ENCODE data around the gene LRRC34.

LRRC34 gene

GRCh38 chr3:169842960-169843359 is 30.3 kb upstream of the LRRC34 start:
- no peak for DNase-seq (ENCODE audit: insufficient read length, low spot score)
- peak; percentile 50 for FAIRE-seq
- TF ChIP-seq PAX5 (IDR thresholded peaks at IDR 0.05; ENCODE audit: insufficient read depth, low read length, severe bottlenecking), result no peak

- FAIRE-seq, result peak; percentile 82
- no peak for DNase-seq (ENCODE audit: insufficient read length, low spot score)
- TF ChIP-seq PAX5 (IDR thresholded peaks at IDR 0.05; ENCODE audit: insufficient read depth, low read length, severe bottlenecking) (peak; percentile 56), POLR2AphosphoS5 (IDR thresholded peaks at IDR 0.05; ENCODE audit: low read depth, low read length) (no peak), SPI1 (IDR thresholded peaks at IDR 0.05; ENCODE audit: low read depth, low read length) (no peak), POLR2A (IDR thresholded peaks at IDR 0.05; ENCODE audit: low read depth, low read length) (no peak), POU2F2 (IDR thresholded peaks at IDR 0.05; ENCODE audit: low read depth, low read length) (no peak), TAF1 (IDR thresholded peaks at IDR 0.05; ENCODE audit: low read depth, low read length) (no peak)
Observed at GRCh38 chr3:169841171-169841570, 28.5 kb upstream of the LRRC34 start.

- TF ChIP-seq POLR2A (IDR thresholded peaks at IDR 0.05; ENCODE audit: low read depth, low read length), result no peak
- DNase-seq (ENCODE audit: insufficient read length, low spot score) (no peak), FAIRE-seq (peak; percentile 57)
Observed at GRCh38 chr3:169838511-169839030, 25.9 kb upstream of the LRRC34 start.

GRCh38 chr3:169836942-169837275 is 24.2 kb upstream of the LRRC34 start:
- TF ChIP-seq PAX5 (IDR thresholded peaks at IDR 0.05; ENCODE audit: insufficient read depth, low read length, severe bottlenecking) (no peak), POLR2AphosphoS5 (IDR thresholded peaks at IDR 0.05; ENCODE audit: low read depth, low read length) (no peak), POLR2A (IDR thresholded peaks at IDR 0.05; ENCODE audit: low read depth, low read length) (no peak), POU2F2 (IDR thresholded peaks at IDR 0.05; ENCODE audit: low read depth, low read length) (no peak), TAF1 (IDR thresholded peaks at IDR 0.05; ENCODE audit: low read depth, low read length) (no peak), SPI1 (IDR thresholded peaks at IDR 0.05; ENCODE audit: low read depth, low read length) (no peak)
- DNase-seq (ENCODE audit: insufficient read length, low spot score) (no peak), FAIRE-seq (no peak)

- no peak for TF ChIP-seq PAX5 (IDR thresholded peaks at IDR 0.05; ENCODE audit: insufficient read depth, low read length, severe bottlenecking)
- peak; percentile 92 for TF ChIP-seq SPI1 (IDR thresholded peaks at IDR 0.05; ENCODE audit: low read depth, low read length)
- no peak for DNase-seq (ENCODE audit: insufficient read length, low spot score)
- peak; percentile 89 for FAIRE-seq
Observed at GRCh38 chr3:169836078-169836941, 23.6 kb upstream of the LRRC34 start.

GRCh38 chr3:169835533-169835932 is 22.8 kb upstream of the LRRC34 start:
- TF ChIP-seq PAX5 (IDR thresholded peaks at IDR 0.05; ENCODE audit: insufficient read depth, low read length, severe bottlenecking), result no peak
- no peak for TF ChIP-seq POU2F2 (IDR thresholded peaks at IDR 0.05; ENCODE audit: low read depth, low read length)
- no peak for TF ChIP-seq POLR2A (IDR thresholded peaks at IDR 0.05; ENCODE audit: low read depth, low read length)
- no peak for TF ChIP-seq TAF1 (IDR thresholded peaks at IDR 0.05; ENCODE audit: low read depth, low read length)
- TF ChIP-seq POLR2AphosphoS5 (IDR thresholded peaks at IDR 0.05; ENCODE audit: low read depth, low read length), result no peak
- FAIRE-seq (peak; percentile 82), DNase-seq (ENCODE audit: insufficient read length, low spot score) (no peak)

GRCh38 chr3:169827712-169828111 is 15.0 kb upstream of the LRRC34 start:
- no peak for FAIRE-seq
- TF ChIP-seq PAX5 (IDR thresholded peaks at IDR 0.05; ENCODE audit: insufficient read depth, low read length, severe bottlenecking), result no peak
- no peak for TF ChIP-seq TAF1 (IDR thresholded peaks at IDR 0.05; ENCODE audit: low read depth, low read length)
- no peak for TF ChIP-seq POLR2A (IDR thresholded peaks at IDR 0.05; ENCODE audit: low read depth, low read length)
- no peak for TF ChIP-seq SPI1 (IDR thresholded peaks at IDR 0.05; ENCODE audit: low read depth, low read length)
- TF ChIP-seq POU2F2 (IDR thresholded peaks at IDR 0.05; ENCODE audit: low read depth, low read length), result no peak
- no peak for TF ChIP-seq POLR2AphosphoS5 (IDR thresholded peaks at IDR 0.05; ENCODE audit: low read depth, low read length)
- DNase-seq (ENCODE audit: insufficient read length, low spot score), result no peak

- FAIRE-seq, result no peak
- no peak for DNase-seq (ENCODE audit: insufficient read length, low spot score)
- TF ChIP-seq PAX5 (IDR thresholded peaks at IDR 0.05; ENCODE audit: insufficient read depth, low read length, severe bottlenecking), result no peak
- TF ChIP-seq SPI1 (IDR thresholded peaks at IDR 0.05; ENCODE audit: low read depth, low read length), result no peak
- TF ChIP-seq POU2F2 (IDR thresholded peaks at IDR 0.05; ENCODE audit: low read depth, low read length), result no peak
- no peak for TF ChIP-seq POLR2A (IDR thresholded peaks at IDR 0.05; ENCODE audit: low read depth, low read length)
- no peak for TF ChIP-seq TAF1 (IDR thresholded peaks at IDR 0.05; ENCODE audit: low read depth, low read length)
- TF ChIP-seq POLR2AphosphoS5 (IDR thresholded peaks at IDR 0.05; ENCODE audit: low read depth, low read length), result no peak
Observed at GRCh38 chr3:169825316-169825715, 12.6 kb upstream of the LRRC34 start.

GRCh38 chr3:169822983-169823382 is 10.3 kb upstream of the LRRC34 start:
- no peak for DNase-seq (ENCODE audit: insufficient read length, low spot score)
- FAIRE-seq, result no peak

GRCh38 chr3:169822540-169822939 is 9.8 kb upstream of the LRRC34 start:
- TF ChIP-seq TAF1 (IDR thresholded peaks at IDR 0.05; ENCODE audit: low read depth, low read length), result no peak
- no peak for TF ChIP-seq SPI1 (IDR thresholded peaks at IDR 0.05; ENCODE audit: low read depth, low read length)
- TF ChIP-seq POLR2AphosphoS5 (IDR thresholded peaks at IDR 0.05; ENCODE audit: low read depth, low read length), result no peak
- no peak for TF ChIP-seq POLR2A (IDR thresholded peaks at IDR 0.05; ENCODE audit: low read depth, low read length)
- TF ChIP-seq POU2F2 (IDR thresholded peaks at IDR 0.05; ENCODE audit: low read depth, low read length), result no peak
- TF ChIP-seq PAX5 (IDR thresholded peaks at IDR 0.05; ENCODE audit: insufficient read depth, low read length, severe bottlenecking), result no peak
- no peak for DNase-seq (ENCODE audit: insufficient read length, low spot score)
- no peak for FAIRE-seq

More at GRCh38 chr3:169822983-169823382, 10.3 kb upstream of the LRRC34 start:
- TF ChIP-seq POU2F2 (IDR thresholded peaks at IDR 0.05; ENCODE audit: low read depth, low read length) (no peak), SPI1 (IDR thresholded peaks at IDR 0.05; ENCODE audit: low read depth, low read length) (no peak), PAX5 (IDR thresholded peaks at IDR 0.05; ENCODE audit: insufficient read depth, low read length, severe bottlenecking) (no peak), POLR2AphosphoS5 (IDR thresholded peaks at IDR 0.05; ENCODE audit: low read depth, low read length) (no peak), POLR2A (IDR thresholded peaks at IDR 0.05; ENCODE audit: low read depth, low read length) (no peak)
